ENCODE results near the gene CELF4.

- TF ChIP-seq HCFC1 (IDR thresholded peaks at IDR 0.05; ENCODE audit: low read length) (no peak), SIX5 (IDR thresholded peaks at IDR 0.05; ENCODE audit: low read depth, low read length, severe bottlenecking) (no peak), CTCF (IDR thresholded peaks at IDR 0.05 in 2 of 3, conservative IDR thresholded peaks at IDR 0.05 in 1 of 3; ENCODE audit: control insufficient read depth in 2 of 3, extremely low read depth in 1 of 3, insufficient read depth in 1 of 3, low read depth in 3 of 3, low read length in 3 of 3) (no peak), TAF1 (IDR thresholded peaks at IDR 0.05; ENCODE audit: borderline replicate concordance, low read depth, low read length) (no peak), ZBTB33 (IDR thresholded peaks at IDR 0.05) (no peak)
Measured at GRCh38 chr18:37302519-37302918, 263.1 kb downstream of the CELF4 start.

Data from GM12878 (cell line).